Activated naive CD4-positive, alpha-beta T cell treated with anti-CD3 and anti-CD28 coated beads, Interleukin-2, amount 50 U/mL, for 72 hours (primary cell): ENCODE data around the gene CD84. TPM values are rescaled to one million over a fixed set of nuclear protein-coding genes. Genes with fewer than 3 reads are reported as not detected.

Experiments
- total RNA-seq, 2 donors: library from RNA; stranded (reverse); gene quantifications; one replicate each; pipeline ENCODE4 v1.2.3, GENCODE V29; 2022

The CD84 gene
- total RNA-seq, 2 donors from 2014 or later = 14.9 to 37.0 TPM

Other genes with a start within 250 kb of the CD84 start
- gene COPA, start 236.2 kb downstream of the CD84 start, total RNA-seq = 100 to 1,000 TPM; 120 to 146 TPM
- 10 to 100 TPM; 43.5 to 53.0 TPM for gene NCSTN, start 236.1 kb downstream of the CD84 start, total RNA-seq
- under 1 TPM; 0.46 to 0.68 TPM for gene NHLH1, start 212.4 kb downstream of the CD84 start, total RNA-seq
- under 1 TPM; 0.05 to 0.18 TPM for gene VANGL2, start 178.9 kb downstream of the CD84 start, total RNA-seq
- 10 to 100 TPM; 48.3 to 55.2 TPM for gene SLAMF6, start 56.2 kb downstream of the CD84 start, total RNA-seq
- 10 to 100 TPM; 84.3 to 96.3 TPM for gene SLAMF1, start 67.5 kb upstream of the CD84 start, total RNA-seq
- 100 to 1,000 TPM; 231 to 236 TPM for gene CD48, start 132.3 kb upstream of the CD84 start, total RNA-seq
- 100 to 1,000 TPM in 1 of 2 donors, 10 to 100 TPM in 1; 70.9 to 112 TPM for gene SLAMF7, start 159.8 kb upstream of the CD84 start, total RNA-seq
- gene LY9, start 216.7 kb upstream of the CD84 start, total RNA-seq = 1 to 10 TPM; 5.2 to 9.7 TPM